VCaP (cell line): ENCODE data around the gene ALDH18A1.

ENCODE experiments used
- H3K27ac ChIP-seq: fragments of 450-650 bp; 2 replicates; pipeline ENCODE4 v1.5.1; 2017
- CTCF ChIP-seq: fragments of 450-650 bp; conservative IDR thresholded peaks from 2 replicates; pipeline ENCODE4 v1.5.1; 2017; ENCODE audit warnings: mild to moderate bottlenecking, moderate library complexity

ALDH18A1 gene

GRCh38 chr10:95569368-95569767, 87.1 kb downstream of the ALDH18A1 start:
- H3K27ac ChIP-seq, result no peak overlapping the region
- no peak for TF ChIP-seq CTCF

DNA sequence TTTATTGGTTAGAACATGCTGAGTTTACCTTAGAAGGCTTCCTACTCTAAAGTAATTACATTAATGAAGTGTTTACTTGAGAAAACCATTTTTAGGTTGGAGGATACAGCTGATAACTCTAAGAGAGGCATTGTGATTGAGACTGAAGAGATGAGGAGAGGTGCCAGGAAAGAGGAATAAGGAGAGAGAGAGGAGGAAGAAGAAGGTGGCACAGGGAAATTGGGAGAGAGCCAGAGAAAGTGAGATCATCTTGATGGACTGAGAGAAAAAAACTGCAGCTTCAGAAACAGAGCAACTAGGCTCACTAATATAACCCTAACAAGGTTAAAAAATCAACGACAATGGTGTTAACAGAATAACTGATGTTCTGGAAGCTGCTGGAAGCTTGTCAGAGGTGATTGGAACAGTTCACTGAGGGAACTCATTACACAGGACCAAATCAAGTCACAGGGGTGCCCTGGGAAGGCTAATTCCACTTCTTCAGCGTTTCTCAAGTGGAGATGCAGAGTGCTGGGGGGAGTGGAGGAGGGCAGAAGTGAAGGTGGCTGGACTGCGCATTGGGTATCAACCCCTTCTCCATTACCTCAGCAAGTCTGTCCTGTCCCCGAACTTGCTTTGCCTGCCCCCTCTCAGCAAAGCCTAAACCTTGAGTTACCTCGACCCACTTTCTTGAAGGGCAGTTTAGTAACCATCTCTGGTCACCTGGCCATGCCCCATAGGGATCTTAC, 88.4 kb downstream of the ALDH18A1 start:
- no peak for TF ChIP-seq CTCF
- no peak overlapping the region for H3K27ac ChIP-seq

DNA sequence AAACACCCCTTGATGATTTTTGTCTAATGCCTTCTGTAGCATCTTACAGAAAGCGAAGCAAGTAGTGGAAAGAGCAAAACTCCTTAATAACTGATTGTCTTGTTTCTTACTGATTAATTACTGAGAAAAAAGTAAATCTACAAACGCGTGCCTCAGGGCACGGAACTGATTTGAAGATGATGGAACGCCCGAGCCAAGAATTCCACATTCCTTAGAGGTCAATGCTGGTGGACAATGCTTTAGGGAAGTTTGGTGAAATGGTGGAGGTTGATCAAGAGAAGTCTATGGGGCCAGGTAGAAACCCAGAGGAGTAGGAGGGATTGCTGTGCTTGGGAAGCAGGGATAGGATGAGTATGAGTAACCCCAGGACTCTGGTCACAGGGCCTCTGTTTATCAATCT, 90.4 kb downstream of the ALDH18A1 start:
- H3K27ac ChIP-seq, result no peak overlapping the region
- TF ChIP-seq CTCF, result no peak

DNA sequence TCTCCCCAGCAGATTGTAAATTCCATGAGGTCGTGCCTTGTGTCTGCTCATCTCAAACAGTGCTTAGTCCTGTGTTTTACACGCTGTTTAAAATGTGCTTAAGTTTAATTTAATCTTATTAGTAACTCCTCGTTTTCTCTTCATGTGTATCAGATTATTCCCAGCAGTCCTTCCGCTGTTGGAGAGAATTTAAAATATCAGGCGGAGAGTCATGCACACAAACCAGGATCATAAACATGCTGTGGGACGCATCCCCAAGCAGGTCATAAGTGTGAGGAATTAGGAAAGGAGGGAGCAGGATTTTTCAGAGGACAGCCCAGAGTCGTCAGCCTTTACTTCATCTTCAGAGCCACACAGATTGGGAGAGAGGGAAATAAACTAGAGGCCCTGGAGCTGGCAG, 91.2 kb downstream of the ALDH18A1 start:
- H3K27ac ChIP-seq, result no peak overlapping the region
- no peak for TF ChIP-seq CTCF

GRCh38 chr10:95564291-95564690, 92.2 kb downstream of the ALDH18A1 start:
- no peak overlapping the region for H3K27ac ChIP-seq
- TF ChIP-seq CTCF, result no peak

GRCh38 chr10:95562341-95562965, 94.1 kb downstream of the ALDH18A1 start:
- H3K27ac ChIP-seq, result peak overlapping the region; percentile 66; the same call in 1 of the 2 replicates
- no peak for TF ChIP-seq CTCF

- H3K27ac ChIP-seq, result peak overlapping the region; percentile 66
- TF ChIP-seq CTCF, result no peak
Measured at GRCh38 chr10:95561864-95562177, 94.7 kb downstream of the ALDH18A1 start.
